ENCODE results near the gene B3GALNT1.

The B3GALNT1 gene

GRCh38 chr3:161104561-161105551 lies at the start of gene B3GALNT1:
B3GALNT1 (minus strand) TSS chr3:161105349; CDS start chr3:161086754, 18,595 bp downstream.
- no peak for DNase-seq

GRCh38 chr3:161153480-161153879 lies 48.3 kb upstream of the B3GALNT1 start:
- no peak for DNase-seq

GRCh38 chr3:161150001-161150525 lies 44.9 kb upstream of the B3GALNT1 start:
- DNase-seq, result no peak

GRCh38 chr3:161149529-161149928 lies 44.4 kb upstream of the B3GALNT1 start:
- DNase-seq, result no peak

- no peak for DNase-seq
These were observed 43.8 kb upstream of the B3GALNT1 start for GRCh38 chr3:161148832-161149475.

- DNase-seq, result no peak
These were observed 37.3 kb upstream of the B3GALNT1 start for GRCh38 chr3:161142486-161142885.

- DNase-seq, result no peak
These were observed 34.5 kb upstream of the B3GALNT1 start for GRCh38 chr3:161139686-161140085.

- no peak for DNase-seq
These were observed 32.1 kb upstream of the B3GALNT1 start for GRCh38 chr3:161137260-161137659.

- DNase-seq, result no peak
These were observed 27.2 kb upstream of the B3GALNT1 start for GRCh38 chr3:161132391-161132790.

- DNase-seq, result no peak
These were observed 21.3 kb upstream of the B3GALNT1 start for GRCh38 chr3:161126495-161126894.

GRCh38 chr3:161117646-161118045 lies 12.5 kb upstream of the B3GALNT1 start:
- DNase-seq, result no peak

GRCh38 chr3:161108840-161109239 lies 3.7 kb upstream of the B3GALNT1 start:
- no peak for DNase-seq

GRCh38 chr3:161107311-161107710 lies 2.2 kb upstream of the B3GALNT1 start:
- no peak for DNase-seq

GRCh38 chr3:161103776-161104385 lies 1.3 kb downstream of the B3GALNT1 start:
- DNase-seq, result no peak

GRCh38 chr3:161101609-161102008 lies 3.5 kb downstream of the B3GALNT1 start:
- no peak for DNase-seq

- DNase-seq, result no peak
These were observed 4.2 kb downstream of the B3GALNT1 start for GRCh38 chr3:161100994-161101393.

GRCh38 chr3:161096771-161097367 lies 8.3 kb downstream of the B3GALNT1 start:
- peak; percentile 4 for DNase-seq

GRCh38 chr3:161093895-161094294 lies 11.3 kb downstream of the B3GALNT1 start:
- no peak for DNase-seq

- no peak for DNase-seq
These were observed 20.9 kb downstream of the B3GALNT1 start for GRCh38 chr3:161084277-161084676.

GRCh38 chr3:161083131-161083530 lies 22.0 kb downstream of the B3GALNT1 start:
- no peak for DNase-seq

GRCh38 chr3:161082063-161082462 lies 23.1 kb downstream of the B3GALNT1 start:
- DNase-seq, result no peak

- DNase-seq, result no peak
These were observed 23.5 kb downstream of the B3GALNT1 start for GRCh38 chr3:161081633-161082032.

GRCh38 chr3:161073181-161073580 lies 32.0 kb downstream of the B3GALNT1 start:
- DNase-seq, result no peak
